NCI-H1436 treated with DMSO at 0.1 percent for 48 hours (cell line): Measurements from ENCODE around the gene STAC.
"Not testable (repeated sequence)": the region's sequence is repeated elsewhere in the genome, so short reads cannot be mapped to it uniquely, and the experiment has no call there.

ENCODE experiments used
- DNase-seq: peaks from one replicate; lab custom pipeline; 2025; lab: John Stamatoyannopoulos, UW

Gene STAC

DNA sequence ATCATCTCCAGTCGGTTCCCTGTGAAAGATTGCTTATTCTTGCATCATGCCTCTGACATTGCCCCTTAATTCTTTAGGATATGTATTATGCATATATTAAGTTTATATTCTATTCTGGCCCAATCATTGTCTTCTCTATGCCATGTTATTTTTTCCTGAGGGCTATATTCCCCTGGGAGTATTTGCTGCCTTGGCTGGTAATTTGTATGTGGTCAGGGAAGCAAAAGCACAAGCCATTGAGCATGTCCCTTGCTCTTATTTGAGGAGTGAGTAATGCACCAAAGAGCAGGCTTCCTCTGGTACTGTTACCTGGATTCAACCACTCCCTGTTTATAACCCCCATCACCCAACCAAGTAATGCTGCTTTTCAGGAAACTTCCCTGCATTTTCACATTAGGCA lies 36.3 kb downstream of the STAC start:
- DNase-seq: no peak

DNA sequence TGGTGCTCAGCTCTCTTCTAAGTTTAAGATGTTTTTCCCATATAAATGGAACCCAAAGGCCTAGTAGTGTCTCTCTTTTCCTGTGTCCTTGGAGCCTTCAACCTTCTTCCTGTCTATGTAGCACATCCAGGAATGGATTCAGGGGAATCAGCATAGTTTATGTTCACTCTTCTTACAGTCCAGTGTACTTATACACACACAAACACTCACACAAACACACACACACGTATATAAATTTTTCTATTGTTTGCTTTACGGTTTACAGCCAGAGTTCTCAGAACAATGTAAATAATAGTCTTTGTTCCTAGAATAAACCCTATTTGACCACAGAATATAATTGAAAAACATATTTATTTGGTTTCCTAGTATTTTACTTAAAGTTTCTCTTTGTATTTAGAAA lies 36.9 kb downstream of the STAC start:
- DNase-seq: no peak

DNA sequence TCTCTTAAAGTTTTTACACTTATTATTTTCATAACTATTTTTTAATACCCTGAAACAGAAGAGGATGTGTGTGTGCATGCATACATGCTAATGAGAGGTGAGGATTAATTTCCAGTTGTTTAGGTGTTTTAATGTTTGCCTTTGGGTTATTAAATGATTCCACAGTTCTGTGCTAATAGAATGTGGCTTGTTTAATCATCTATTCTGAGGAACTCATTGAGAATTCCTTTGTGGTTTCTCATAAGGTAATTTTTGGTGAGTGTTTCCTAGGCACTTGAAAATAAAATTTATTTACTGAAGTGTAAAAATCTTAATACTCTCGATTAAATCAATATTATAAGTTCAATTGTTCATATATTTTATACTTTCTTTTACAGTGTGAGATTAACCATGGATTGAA lies 38.0 kb downstream of the STAC start:
- no peak for DNase-seq

DNA sequence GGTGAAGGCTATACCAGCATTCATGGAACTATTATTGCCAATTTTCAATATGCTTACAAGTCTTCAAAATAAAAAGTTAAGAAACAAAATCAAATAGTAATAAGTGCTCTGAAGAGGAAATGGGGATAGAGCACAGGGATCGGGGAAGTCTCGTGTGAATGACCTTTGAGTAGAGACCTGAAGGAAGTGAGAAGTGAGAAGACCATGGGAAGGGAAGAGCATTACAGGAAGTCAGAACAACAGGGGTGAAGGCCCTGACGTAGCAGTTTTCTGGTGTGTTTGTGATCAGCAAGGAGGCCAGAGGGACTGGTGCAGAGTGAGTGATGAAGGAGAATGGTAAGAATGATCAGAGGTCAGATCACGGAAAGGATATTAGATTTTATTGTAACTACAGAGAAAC lies 48.1 kb downstream of the STAC start:
- DNase-seq: no peak

DNA sequence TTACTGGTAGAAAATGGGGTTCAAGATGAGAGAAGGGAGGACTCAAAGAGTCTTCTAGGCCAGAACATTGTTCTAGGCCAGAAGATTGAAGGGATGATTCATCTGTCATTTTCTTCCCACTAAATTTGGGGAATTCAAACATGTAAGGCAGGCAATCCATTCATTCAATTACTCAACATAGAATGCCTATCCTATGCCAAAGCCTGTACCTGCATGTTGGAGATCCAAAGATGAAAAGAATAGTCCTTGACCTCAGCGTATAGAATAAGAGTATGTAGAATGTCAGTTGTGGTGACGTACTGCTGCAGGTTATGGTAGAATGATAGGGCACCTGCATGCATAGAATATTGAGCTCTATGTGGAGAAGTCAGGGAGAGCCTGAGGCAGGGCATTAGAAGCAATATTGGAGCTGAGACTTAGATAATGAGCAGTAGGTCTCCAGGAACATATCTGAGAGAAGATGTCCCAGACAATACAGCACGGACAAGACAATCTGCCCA lies 49.7 kb downstream of the STAC start:
- DNase-seq: no peak

DNA sequence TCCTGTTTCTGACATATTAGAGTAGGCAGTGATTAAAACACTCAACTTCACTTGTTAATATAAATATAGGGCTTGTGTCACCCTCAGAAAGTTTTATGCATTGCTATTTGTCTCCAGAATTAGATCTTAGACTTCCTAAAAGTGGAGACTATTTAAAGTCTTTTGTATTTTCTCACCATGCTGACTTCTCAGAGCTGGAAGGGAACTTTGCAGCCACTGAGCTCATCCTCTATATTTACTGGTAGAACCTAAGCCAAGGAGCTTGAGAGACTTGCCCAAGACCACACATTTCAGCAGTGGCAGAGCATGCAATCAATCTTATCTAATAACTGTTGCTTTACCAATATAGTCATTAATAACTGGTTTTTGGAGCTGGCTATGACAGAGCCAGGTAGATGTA lies 53.2 kb downstream of the STAC start:
- no peak for DNase-seq

DNA sequence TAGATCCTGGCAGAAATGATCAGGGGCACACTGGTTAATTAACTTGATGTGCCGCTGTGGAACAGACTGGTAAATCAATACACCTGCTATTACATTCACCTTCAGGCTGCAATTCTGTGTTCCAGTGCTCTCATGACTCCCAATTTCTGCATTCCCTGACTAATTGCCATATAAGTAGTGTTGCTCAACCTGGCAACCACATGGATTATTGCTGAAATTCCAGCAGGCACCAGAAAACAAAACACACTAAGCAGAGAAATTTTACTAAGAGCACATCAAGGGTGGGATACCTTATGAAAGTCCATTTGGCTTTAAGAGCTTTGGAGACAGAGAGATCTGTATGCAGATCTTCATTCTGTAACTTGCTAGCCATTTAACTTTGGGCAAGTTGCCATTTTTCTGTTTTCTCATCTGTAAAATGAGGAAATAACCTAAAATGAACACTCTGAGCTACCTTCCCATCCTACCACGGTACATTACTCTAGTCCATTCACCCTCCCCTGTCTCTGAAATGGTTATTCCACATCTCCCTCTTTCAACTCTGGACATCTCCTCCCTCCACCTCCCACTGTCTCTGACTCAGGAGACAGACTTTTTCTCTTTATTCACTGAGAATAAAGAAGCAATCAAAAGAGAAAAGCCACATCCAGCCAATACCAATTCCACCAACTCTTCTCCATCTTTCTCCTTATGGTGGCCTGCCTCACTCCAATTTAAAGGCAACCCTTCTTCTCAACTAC lies 54.6 kb downstream of the STAC start:
- DNase-seq: no peak

DNA sequence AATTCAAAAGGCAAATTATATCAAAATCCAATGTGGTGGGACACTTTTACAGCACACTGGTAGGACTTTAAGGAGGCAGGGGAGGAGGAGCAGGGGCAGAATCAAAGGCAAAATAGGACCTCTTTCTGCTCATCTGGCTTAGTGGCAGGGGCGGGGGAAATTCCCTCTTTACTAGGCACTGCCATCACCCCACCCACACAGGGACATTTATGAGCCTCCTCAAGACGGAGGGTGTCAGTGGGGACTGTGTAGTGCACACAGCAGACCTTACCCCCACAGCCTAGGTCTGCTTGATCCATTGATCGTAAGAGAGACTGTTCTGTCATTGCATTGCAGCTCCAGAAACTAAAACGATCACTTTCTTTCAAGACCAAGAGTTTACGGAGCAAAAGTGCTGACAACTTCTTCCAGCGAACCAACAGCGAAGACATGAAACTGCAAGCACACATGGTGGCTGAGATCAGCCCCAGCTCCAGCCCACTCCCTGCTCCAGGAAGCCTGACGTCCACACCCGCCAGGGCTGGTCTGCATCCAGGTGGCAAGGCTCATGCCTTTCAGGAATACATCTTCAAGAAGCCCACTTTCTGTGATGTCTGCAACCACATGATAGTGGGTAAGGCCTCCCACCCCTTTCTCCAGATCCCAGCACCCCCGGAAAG lies 62.9 kb downstream of the STAC start:
- DNase-seq: no peak

DNA sequence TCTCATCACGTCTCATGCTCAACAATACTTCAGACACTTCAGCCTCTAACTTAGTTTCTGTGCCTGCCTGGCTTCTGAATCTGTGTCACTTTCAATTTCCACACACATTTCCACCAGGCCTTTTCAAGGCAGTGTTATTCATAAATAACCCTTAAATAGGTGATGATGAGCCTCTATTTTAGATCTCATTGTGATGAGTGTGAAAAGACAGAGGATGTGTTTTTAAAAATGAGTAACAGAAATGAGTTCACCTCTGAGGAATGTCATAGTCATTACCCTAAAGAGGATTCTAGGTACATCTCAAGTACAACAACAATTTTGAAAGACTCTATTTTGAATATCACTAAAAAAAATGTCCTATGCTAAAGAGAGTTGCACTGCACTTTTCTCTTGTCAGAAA lies 64.6 kb downstream of the STAC start:
- DNase-seq: no peak

DNA sequence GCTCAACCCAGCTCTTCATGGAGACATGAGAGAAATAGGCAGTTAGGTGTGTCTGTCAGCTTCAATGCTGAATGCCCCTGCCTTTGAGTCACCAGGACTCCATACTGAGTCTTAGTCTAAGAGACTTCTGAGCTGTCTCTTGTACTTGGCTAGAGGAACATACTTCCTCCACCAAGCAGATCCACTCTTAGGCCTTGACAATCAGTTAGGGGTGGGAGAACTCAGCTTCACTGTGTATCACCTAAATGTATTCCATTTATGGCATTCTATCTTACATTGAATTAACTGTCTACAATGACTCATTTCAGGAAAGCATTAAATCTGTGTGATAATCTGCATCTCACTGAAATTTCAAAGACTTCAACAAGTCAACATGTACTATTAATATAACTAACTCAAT lies 66.0 kb downstream of the STAC start:
- no peak for DNase-seq

DNA sequence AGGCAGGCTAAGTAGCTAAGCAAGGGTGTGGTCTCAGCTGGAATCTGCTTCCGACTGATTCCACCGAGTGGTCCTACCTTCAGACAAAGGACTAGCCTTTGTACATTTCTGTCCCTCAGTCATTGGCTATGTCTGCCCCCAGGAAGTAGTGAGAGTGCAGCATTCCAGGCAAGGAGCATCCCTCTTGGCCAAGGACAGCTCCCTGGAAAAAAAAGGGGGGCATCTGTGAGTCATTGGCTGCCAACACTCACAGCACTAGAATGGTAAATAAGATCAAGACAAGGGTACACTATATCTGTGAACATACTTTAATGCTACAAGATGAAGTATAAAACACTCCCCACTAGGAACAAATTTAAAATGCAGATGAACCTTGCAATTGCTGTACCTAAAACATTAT lies 66.8 kb downstream of the STAC start:
- DNase-seq: no peak

DNA sequence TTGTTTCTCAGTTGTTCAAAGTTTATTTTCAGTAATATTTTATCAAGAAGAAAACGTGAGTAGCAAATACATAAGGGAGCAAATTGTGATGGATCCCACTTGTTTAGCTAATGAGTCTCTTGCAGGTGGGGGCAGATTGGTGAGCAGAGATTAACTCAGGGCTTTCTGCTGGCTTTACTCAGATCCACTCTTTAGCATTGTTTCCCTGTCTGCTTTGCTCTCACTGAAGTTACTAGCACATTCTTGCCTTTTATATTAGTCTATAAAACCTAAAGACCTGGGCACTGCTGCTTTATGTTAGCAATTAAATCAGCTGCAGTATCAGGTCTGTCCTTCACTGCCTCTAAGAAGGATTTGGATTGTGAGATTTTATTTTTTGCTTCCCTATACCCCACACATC lies 71.5 kb downstream of the STAC start:
- no peak for DNase-seq

DNA sequence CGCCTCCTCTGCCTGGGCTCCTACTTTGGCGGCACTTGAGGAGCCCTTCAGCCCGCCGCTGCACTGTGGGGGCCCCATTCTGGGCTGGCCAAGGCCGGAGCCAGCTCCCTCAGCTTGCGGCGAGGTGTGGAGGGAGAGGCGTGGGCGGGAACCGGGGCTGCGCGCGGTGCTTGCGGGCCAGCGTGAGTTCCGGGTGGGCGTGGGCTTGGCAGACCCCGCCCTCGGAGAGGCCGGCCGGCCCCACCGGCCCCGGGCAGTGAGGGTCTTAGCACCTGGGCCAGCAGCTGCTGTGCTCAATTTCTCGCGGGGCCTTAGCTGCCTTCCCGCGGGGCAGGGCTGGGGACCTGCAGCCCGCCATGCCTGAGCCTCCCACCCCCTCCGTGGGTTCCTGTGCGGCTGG lies 72.9 kb downstream of the STAC start:
- not testable (repeated sequence) for DNase-seq

DNA sequence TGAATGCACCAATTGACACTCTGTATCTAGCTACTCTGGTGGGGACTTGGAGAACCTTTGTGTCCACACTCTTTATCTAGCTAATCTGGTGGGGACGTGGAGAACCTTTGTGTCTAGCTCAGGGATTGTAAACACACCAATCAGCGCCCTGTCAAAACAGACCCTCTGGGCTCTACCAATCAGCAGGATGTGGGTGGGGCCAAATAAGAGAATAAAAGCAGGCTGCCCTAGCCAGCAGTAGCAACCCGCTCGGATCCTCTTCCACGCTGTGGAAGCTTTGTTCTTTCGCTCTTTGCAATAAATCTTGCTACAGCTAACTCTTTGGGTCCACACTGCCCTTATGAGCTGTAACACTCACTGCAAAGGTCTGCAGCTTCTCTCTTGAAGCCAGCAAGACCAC lies 73.6 kb downstream of the STAC start:
- not testable (repeated sequence) for DNase-seq

DNA sequence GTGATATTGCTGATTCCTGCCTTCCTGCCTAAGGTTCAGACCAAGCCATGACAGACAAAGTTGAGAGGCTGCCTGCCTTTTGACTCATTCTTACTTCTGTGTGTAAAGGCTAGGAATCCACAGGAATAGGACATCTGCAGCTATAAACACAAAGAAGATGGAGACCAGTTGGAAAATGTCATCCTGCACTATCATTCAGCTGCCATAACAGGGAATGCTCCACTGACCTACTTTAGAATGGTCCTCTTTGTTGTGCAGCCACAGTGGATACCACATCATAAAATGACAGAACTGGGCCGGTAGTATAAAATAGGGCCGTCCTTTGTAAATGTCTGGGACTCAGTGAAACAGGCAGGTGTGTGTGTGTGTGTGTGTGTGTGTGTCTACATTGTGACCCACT lies 75.1 kb downstream of the STAC start:
- DNase-seq: no peak

DNA sequence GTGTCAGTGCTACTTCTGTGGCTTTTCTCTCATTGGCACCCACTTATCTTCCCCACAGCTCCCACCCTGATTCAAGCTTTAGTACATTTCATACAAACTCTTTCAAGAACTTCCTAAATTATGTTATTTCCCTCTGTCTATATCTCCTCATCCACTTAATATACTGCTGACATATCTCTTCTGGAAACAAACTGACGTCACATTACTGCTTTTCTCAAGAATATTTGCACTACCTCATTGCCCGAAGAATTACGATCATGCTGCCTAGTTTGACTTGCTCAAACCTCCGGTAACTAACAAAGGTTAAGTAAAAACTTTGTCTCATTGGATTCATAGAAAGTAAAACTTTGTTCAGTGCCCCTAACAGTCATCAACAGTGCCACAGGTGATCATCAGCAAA lies 76.5 kb downstream of the STAC start:
- DNase-seq: no peak

DNA sequence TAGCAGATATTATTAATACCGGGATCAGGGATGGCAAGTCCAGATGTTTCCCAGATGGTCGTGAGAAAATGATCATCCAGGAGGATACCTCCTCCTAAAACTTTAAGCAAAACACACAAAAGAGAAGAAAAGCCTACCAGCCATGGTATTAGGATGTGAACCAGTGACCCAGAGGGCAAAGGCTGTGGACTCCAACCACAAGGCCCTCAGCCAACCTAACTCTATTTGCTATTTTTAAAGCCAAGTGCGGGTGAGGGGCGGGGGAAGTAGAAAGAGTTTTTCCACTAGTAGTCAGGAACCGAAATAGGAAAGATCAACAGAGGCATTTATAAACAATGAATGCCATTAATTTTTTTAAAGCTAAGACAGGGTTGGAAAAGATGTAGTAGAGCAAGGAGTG lies 77.4 kb downstream of the STAC start:
- DNase-seq: no peak

DNA sequence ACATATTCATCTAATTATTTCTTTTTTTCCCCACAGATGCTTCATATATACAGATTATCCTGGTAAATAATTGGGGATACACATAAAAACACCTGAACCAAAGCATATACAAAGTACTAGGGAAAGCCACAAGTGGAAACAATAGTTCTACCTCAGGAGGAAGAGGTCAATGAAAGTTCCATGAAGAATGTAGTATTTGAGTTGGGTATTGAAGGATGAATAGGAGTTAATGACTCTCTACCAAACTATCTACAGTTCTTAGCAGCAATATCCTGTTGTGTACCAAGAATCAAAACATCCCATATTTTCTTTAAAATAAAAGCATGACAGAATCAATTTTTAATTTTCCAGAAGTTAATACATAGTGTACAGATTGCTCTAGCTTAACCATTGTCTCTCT lies 78.9 kb downstream of the STAC start:
- DNase-seq: no peak

DNA sequence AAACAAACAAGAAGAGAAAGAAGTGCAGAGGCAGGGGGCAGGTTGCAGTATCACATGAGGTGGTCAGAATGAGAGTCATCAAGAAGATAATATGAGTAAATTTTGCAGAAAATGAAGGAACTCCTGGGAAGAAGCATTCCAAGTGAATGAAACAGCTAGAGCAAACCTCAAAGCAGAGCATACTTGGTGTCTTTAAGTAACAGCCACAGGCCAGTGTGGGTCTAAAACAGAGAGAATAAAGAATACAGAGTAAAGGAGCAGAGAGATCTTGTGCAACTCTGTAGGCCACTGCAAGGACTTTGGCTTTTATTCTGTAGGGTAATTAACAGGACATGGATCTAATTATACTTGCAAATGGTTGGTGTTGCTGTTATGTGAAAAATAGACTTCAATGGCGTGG lies 81.3 kb downstream of the STAC start:
- DNase-seq: no peak

DNA sequence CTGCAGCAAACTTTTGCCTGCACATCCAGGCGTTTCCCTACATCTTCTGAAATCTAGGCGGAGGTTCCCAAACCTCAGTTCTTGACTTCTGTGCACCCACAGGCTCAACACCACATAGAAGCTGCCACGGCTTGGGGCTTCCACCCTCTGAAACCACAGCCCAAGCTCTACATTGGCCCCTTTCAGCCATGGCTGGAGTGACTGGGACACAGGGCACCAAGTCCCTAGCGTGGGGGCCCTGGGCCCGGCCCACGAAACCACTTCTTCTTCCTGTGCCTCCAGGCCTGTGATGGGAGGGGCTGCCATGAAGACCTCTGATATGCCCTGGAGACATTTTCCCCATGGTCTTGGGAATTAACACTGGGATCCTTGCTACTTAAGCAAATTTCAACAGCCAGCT lies 91.7 kb downstream of the STAC start:
- DNase-seq: not testable (repeated sequence)

DNA sequence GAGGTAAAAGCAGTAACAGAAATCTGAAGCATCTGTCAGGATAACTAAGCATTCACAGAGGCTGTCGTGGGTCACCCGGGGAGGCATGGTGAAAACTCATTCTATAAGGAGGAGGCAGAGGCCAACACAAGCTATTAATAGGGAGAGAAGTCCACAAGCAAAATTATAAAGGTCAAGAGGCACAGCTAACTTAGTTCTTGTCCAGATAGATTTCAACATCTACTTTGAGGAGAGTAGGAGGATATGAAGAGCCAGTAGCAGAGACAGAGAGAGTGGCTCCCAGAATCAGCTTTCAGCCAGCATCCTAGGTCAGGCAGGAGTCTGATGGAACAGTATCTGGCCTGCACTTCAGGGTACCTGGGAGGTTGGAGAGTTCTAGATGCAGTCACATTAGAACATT lies 95.3 kb downstream of the STAC start:
- no peak for DNase-seq

DNA sequence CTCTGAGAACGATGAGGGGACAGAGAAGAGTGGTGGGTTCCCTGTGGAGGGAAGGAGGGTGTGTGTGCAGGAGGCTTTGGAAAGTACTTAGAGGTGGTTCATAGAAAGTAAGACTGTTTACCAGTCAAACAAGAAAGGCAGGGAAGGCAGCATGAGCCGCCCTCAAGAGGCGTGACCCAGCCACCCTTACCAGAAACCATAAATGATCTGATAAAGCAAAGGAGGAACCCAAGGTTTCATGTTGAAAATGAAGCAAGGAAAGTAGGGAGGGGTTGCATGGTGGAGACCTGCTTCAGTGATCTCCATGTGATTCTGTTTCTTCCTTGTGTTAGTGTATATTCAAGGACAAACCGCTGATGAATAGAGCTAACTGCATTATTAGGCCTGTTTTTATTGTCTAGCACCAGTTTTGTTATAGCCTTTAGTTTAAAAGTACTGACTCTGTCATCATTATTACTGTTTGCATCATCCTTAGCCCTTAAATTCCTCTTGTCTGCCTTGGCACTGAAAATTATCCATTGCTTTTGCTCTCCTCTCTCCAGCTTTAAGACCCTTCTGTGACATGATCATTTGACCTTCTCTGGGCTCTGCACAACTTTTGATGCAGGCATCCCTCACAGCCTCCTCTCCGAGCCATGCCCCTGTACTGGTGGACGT lies 96.1 kb downstream of the STAC start:
- DNase-seq: no peak

DNA sequence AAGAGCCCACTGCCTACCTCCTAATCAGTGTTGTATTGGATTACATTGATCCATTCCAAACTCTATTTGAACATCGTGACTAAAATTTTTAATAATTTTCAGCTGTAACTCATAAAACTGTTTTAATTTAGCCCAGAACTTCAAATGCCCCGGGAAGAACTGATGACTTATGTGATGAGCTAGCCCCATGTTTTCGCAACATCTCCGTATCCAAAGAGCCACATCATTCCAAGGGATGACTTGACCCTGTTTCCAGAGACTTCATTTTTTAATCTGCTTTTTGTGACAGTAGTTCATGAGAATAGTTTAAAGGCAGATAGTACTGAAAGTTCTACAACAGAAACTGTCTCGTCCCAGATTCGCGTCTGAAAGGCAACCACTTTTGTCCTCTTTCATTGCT lies 97.4 kb downstream of the STAC start:
- no peak for DNase-seq
